ENCODE data around the gene NUP160. TPM values are rescaled to one million over a fixed set of nuclear protein-coding genes. Genes with fewer than 3 reads are reported as not detected.
"Not testable (repeated sequence)": the region's sequence is repeated elsewhere in the genome, so short reads cannot be mapped to it uniquely, and the experiment has no call there.

Gene NUP160
- total RNA-seq, 1 donor from 2014 or later = 82.7 TPM

DNA sequence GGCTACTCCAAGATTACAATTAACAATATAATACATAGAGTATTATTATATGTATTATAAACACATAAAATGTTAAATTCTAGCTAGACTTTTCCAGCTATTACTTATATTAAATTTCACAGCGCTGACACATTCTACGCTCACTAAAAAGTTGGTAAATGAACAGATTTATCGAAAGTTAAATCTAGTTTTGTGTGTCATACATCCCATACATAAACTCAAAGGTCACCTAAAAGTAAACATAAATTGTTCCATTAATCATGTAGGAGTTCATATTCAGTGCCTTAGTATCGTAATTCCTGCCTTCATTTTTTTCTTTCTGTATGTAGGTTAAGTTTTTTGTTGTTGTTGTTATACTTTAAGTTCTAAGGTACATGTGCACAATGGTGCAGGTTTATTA, 91.9 kb downstream of the NUP160 start:
- Mint-ChIP-seq H3K27me3 (no peaks in the 10 kb centered on the region), H3K27ac (no peak overlapping the region), H3K4me3 (ENCODE audit: low read depth) (no peak overlapping the region), H3K4me1 (ENCODE audit: low read depth) (no peaks in the 10 kb centered on the region), H3K36me3 (ENCODE audit: insufficient read depth) (peaks cover 52% of the 10 kb centered on the region), H3K9me3 (ENCODE audit: low read depth) (no peaks in the 10 kb centered on the region)
- DNase-seq (ENCODE audit: low spot score, unreplicated experiment) = no peak
- TF ChIP-seq, protein P1, sequence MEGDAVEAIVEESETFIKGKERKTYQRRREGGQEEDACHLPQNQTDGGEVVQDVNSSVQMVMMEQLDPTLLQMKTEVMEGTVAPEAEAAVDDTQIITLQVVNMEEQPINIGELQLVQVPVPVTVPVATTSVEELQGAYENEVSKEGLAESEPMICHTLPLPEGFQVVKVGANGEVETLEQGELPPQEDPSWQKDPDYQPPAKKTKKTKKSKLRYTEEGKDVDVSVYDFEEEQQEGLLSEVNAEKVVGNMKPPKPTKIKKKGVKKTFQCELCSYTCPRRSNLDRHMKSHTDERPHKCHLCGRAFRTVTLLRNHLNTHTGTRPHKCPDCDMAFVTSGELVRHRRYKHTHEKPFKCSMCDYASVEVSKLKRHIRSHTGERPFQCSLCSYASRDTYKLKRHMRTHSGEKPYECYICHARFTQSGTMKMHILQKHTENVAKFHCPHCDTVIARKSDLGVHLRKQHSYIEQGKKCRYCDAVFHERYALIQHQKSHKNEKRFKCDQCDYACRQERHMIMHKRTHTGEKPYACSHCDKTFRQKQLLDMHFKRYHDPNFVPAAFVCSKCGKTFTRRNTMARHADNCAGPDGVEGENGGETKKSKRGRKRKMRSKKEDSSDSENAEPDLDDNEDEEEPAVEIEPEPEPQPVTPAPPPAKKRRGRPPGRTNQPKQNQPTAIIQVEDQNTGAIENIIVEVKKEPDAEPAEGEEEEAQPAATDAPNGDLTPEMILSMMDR (IDR thresholded peaks at IDR 0.05; ENCODE audit: unreplicated experiment) = no peak

DNA sequence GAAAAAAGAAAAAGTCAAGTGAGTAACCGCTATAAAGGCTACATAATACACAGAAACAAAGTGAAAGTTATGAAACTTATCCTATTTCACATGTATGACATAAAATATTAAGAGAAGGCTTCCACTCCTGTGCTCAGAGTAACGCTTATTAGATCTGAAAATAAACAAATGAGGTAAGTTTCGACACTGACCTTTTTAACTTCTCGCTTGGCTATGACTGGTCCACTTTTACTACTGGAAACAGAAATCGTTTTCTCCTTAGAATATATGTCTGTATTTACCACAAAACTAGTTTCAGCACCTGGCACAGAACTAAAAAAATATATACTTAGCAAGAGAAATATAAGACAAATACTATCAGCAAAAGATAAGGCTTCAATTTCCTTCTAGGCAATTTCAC, 97.4 kb downstream of the NUP160 start:
- Mint-ChIP-seq H3K36me3 (ENCODE audit: insufficient read depth) (peaks cover 39% of the 10 kb centered on the region), H3K4me1 (ENCODE audit: low read depth) (no peaks in the 10 kb centered on the region), H3K9me3 (ENCODE audit: low read depth) (no peaks in the 10 kb centered on the region), H3K27me3 (no peaks in the 10 kb centered on the region), H3K4me3 (ENCODE audit: low read depth) (no peak overlapping the region), H3K27ac (no peak overlapping the region)
- TF ChIP-seq, protein P1 (IDR thresholded peaks at IDR 0.05; ENCODE audit: unreplicated experiment) = no peak
- DNase-seq (ENCODE audit: low spot score, unreplicated experiment) = no peak

GRCh38 chr11:47742494-47742893, 105.7 kb downstream of the NUP160 start:
- not testable (repeated sequence) for H3K9me3 Mint-ChIP-seq (ENCODE audit: low read depth); H3K27me3 Mint-ChIP-seq; H3K4me1 Mint-ChIP-seq (ENCODE audit: low read depth); H3K27ac Mint-ChIP-seq; H3K4me3 Mint-ChIP-seq (ENCODE audit: low read depth); DNase-seq (ENCODE audit: low spot score, unreplicated experiment)
- H3K36me3 Mint-ChIP-seq (ENCODE audit: insufficient read depth) = peaks cover 31% of the 10 kb centered on the region

DNA sequence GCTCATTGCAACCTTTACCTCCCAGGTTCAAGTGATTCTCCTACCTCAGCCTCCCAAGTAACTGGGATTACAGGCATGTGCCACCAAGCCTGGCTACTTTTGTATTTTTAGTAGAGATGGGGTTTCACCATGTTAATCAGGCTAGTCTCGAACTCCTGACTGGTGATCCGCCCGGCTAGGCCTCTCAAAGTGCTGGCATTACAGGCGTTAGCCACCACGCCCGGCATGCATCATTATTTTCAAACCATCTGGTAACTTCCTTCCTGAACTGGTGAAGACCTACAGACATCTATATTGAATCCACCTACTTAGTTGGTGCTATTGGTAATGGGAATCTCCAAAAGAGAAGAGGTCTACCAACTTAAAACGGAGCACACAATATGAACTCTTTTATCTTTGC, 110.3 kb downstream of the NUP160 start:
- H3K4me1 Mint-ChIP-seq (ENCODE audit: low read depth); H3K9me3 Mint-ChIP-seq (ENCODE audit: low read depth); H3K4me3 Mint-ChIP-seq (ENCODE audit: low read depth); H3K27ac Mint-ChIP-seq; H3K27me3 Mint-ChIP-seq; DNase-seq (ENCODE audit: low spot score, unreplicated experiment): not testable (repeated sequence)
- H3K36me3 Mint-ChIP-seq (ENCODE audit: insufficient read depth) = peaks cover 25% of the 10 kb centered on the region

- TF ChIP-seq, protein P1 (IDR thresholded peaks at IDR 0.05; ENCODE audit: unreplicated experiment) = no peak
Observed at GRCh38 chr11:47732271-47732670, 115.9 kb downstream of the NUP160 start.

DNA sequence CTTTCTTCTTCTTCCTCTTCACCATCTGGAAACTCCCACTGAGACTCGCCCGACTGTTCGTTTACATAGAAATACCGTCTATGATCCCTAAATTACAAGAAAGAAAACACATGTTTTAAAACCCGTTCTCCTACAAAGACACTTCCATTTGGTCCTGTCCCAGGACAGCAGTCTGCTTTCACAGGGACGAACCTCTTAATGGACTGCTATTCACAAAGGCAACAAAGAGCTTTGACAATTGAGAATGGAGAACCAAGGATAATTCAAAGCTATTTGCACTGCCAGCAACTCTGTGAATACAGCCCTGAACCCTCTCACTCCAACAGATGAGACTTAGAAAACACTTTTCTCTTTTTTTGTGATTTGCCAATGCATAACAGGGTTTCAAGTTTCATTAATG, 116.7 kb downstream of the NUP160 start:
- Mint-ChIP-seq H3K27me3 (no peaks in the 10 kb centered on the region), H3K27ac (no peak overlapping the region), H3K4me1 (ENCODE audit: low read depth) (no peaks in the 10 kb centered on the region), H3K4me3 (ENCODE audit: low read depth) (no peak overlapping the region), H3K36me3 (ENCODE audit: insufficient read depth) (peaks cover 43% of the 10 kb centered on the region), H3K9me3 (ENCODE audit: low read depth) (no peaks in the 10 kb centered on the region)
- TF ChIP-seq, protein P1 (IDR thresholded peaks at IDR 0.05; ENCODE audit: unreplicated experiment) = no peak
- no peak for DNase-seq (ENCODE audit: low spot score, unreplicated experiment)

More at GRCh38 chr11:47732271-47732670, 115.9 kb downstream of the NUP160 start:
- Mint-ChIP-seq H3K27ac (peak overlapping the region; percentile 47), H3K27me3 (no peaks in the 10 kb centered on the region), H3K4me3 (ENCODE audit: low read depth) (no peak overlapping the region), H3K4me1 (ENCODE audit: low read depth) (no peaks in the 10 kb centered on the region), H3K9me3 (ENCODE audit: low read depth) (no peaks in the 10 kb centered on the region), H3K36me3 (ENCODE audit: insufficient read depth) (peaks cover 45% of the 10 kb centered on the region)
- no peak for DNase-seq (ENCODE audit: low spot score, unreplicated experiment)

Other genes with a start within 250 kb of the NUP160 start
- gene MTCH2, start 205.8 kb downstream of the NUP160 start, total RNA-seq = 75.7 and 82.7 TPM in 2 replicates
- 6.1 and 8.2 TPM in 2 replicates for gene AGBL2, start 133.0 kb downstream of the NUP160 start, total RNA-seq
- gene FNBP4, start 81.0 kb downstream of the NUP160 start, total RNA-seq = 136 TPM in 2 replicates
- gene PTPRJ, start 132.2 kb upstream of the NUP160 start, total RNA-seq = 18.9 and 19.1 TPM in 2 replicates

All from progenitor cell of endocrine pancreas (in vitro differentiated cells).